CD4-positive, alpha-beta memory T cell (primary cell): ENCODE results near the gene GAS2L2. TPM values are rescaled to one million over a fixed set of nuclear protein-coding genes. Genes with fewer than 3 reads are reported as not detected.
A peak's percentile ranks its signal among the peaks of the same experiment; 100 is the strongest.

ENCODE experiments used
- CTCF ChIA-PET: fragments of 350-600 bp; sonication (Branson Sonifier 250); formaldehyde crosslinking; loops from one replicate; lab custom pipeline; 2021; ENCODE audit warnings: inconsistent platforms; ENCODE audit not compliant: partially characterized antibody; lab: Charles Lee
- POLR2A ChIA-PET: fragments of 350-600 bp; sonication (Branson Sonifier 250); formaldehyde crosslinking; loops from one replicate; lab custom pipeline; 2021; ENCODE audit not compliant: partially characterized antibody; lab: Charles Lee
- DNase-seq, 5 donors: peaks; one replicate each; pipeline versions ENCODE4 v3.0.0 to v3.0.0-alpha.2; 2020 to 2022; ENCODE audit warnings: mixed read lengths in 1 of 5
- H3K27ac ChIP-seq: one replicate; pipeline ENCODE4 v1.7.0; 2013; ENCODE audit warnings: low read depth, low read length
- H3K27me3 ChIP-seq: 2 replicates; pipeline ENCODE4 v1.7.0; 2013; ENCODE audit warnings: mild to moderate bottlenecking, low read length, moderate library complexity; ENCODE audit not compliant: insufficient read depth
- H3K36me3 ChIP-seq: 2 replicates; pipeline ENCODE4 v1.7.0; 2013; ENCODE audit warnings: mild to moderate bottlenecking, low read length, moderate library complexity; ENCODE audit not compliant: insufficient read depth
- H3K4me1 ChIP-seq: 2 replicates; pipeline ENCODE4 v1.7.0; 2013; ENCODE audit warnings: mild to moderate bottlenecking, low read length, moderate library complexity; ENCODE audit not compliant: insufficient read depth
- H3K4me3 ChIP-seq, 2 donors: one replicate each; pipeline ENCODE4 v1.7.0; 2013; ENCODE audit warnings: low read length in 2 of 2, mild to moderate bottlenecking in 1 of 2
- H3K9me3 ChIP-seq, 2 donors: one replicate each; pipeline ENCODE4 v1.7.0; 2013; ENCODE audit warnings: low read length in 2 of 2, control low read depth in 1 of 2; ENCODE audit not compliant: control insufficient read depth in 1 of 2
- H3K27ac Mint-ChIP-seq, 7 donors: one replicate each; pipeline ENCODE4 v1.8.0; 2020 to 2021; ENCODE audit warnings: mixed read lengths in 7 of 7, mild to moderate bottlenecking in 6 of 7, inconsistent platforms in 3 of 7, moderate library complexity in 3 of 7
- H3K27me3 Mint-ChIP-seq, 2 donors: one replicate each; pipeline ENCODE4 v1.8.0; 2020 to 2021; ENCODE audit warnings: mixed read lengths in 2 of 2
- H3K36me3 Mint-ChIP-seq, 2 donors: one replicate each; pipeline ENCODE4 v1.8.0; 2020 to 2021; ENCODE audit warnings: mixed read lengths in 2 of 2, inconsistent platforms in 1 of 2, mild to moderate bottlenecking in 1 of 2
- H3K4me1 Mint-ChIP-seq, 4 donors: one replicate each; pipeline ENCODE4 v1.8.0; 2020 to 2021; ENCODE audit warnings: mixed read lengths in 4 of 4, mild to moderate bottlenecking in 1 of 4
- H3K4me3 Mint-ChIP-seq, 8 donors: one replicate each; pipeline ENCODE4 v1.8.0; 2020 to 2021; ENCODE audit warnings: mixed read lengths in 8 of 8, mild to moderate bottlenecking in 7 of 8, moderate library complexity in 6 of 8, inconsistent platforms in 3 of 8
- H3K9me3 Mint-ChIP-seq, 8 donors: one replicate each; pipeline ENCODE4 v1.8.0; 2020 to 2021; ENCODE audit warnings: mixed read lengths in 8 of 8, mild to moderate bottlenecking in 5 of 8, inconsistent platforms in 3 of 8, moderate library complexity in 1 of 8
- intact Hi-C: fragments of 100-400 bp; cut with micrococcal nuclease; formaldehyde crosslinking; loops from one replicate; pipeline ENCODE4 v1.15.1; 2023
- polyA plus RNA-seq, 2 donors: library from polyadenylated mRNA; unstranded; fragments of 300-500 nt; fragmentation: Illumina TruSeq; gene quantifications; one replicate each; pipeline ENCODE4 v1.2.3, GENCODE V29; 2021
- total RNA-seq, 2 experiments: library from RNA; stranded (reverse); gene quantifications; one replicate each; pipeline ENCODE4 v1.2.3, GENCODE V29; 2021

The GAS2L2 gene
- total and polyA plus RNA-seq, 4 experiments from 2014 or later: 0.13 to 0.26 TPM; not detected in 2

- Mint-ChIP-seq H3K27ac (no peak overlapping the region), H3K36me3 (peaks cover 43 to 45% of the 10 kb centered on the region in 2 donors), H3K4me3 (no peak overlapping the region), H3K9me3 (no peaks in the 10 kb centered on the region), H3K4me1 (peaks cover 0 to 8% (median 3%) of the 10 kb centered on the region in 4 donors), H3K27me3 (no peaks in the 10 kb centered on the region)
- no peak overlapping the region for H3K4me3 ChIP-seq
- POLR2A ChIA-PET: no interaction called here
- DNase-seq: no peak
- peaks cover 16% of the 10 kb centered on the region for H3K4me1 ChIP-seq
- intact Hi-C loops: no loop called here
- peaks cover 41% of the 10 kb centered on the region for H3K36me3 ChIP-seq
- no peaks in the 10 kb centered on the region for H3K27me3 ChIP-seq
- H3K27ac ChIP-seq: no peak overlapping the region
- CTCF ChIA-PET: no interaction called here
- H3K9me3 ChIP-seq: no peaks in the 10 kb centered on the region
Observed at GRCh38 chr17:35714988-35715387, 38.1 kb downstream of the GAS2L2 start.

- DNase-seq: no peak
- peaks cover 10 to 18% (median 12%) of the 10 kb centered on the region in 4 donors for H3K4me1 Mint-ChIP-seq
- CTCF ChIA-PET: no interaction called here
- Histone ChIP-seq H3K27ac (no peak overlapping the region), H3K36me3 (peaks cover 41% of the 10 kb centered on the region), H3K4me1 (peaks cover 25% of the 10 kb centered on the region), H3K9me3 (no peaks in the 10 kb centered on the region), H3K27me3 (no peaks in the 10 kb centered on the region), H3K4me3 (no peak overlapping the region)
- no peaks in the 10 kb centered on the region for H3K27me3 Mint-ChIP-seq
- H3K9me3 Mint-ChIP-seq: no peaks in the 10 kb centered on the region
- H3K36me3 Mint-ChIP-seq: peaks cover 32 to 45% of the 10 kb centered on the region in 2 donors
- peak overlapping the region in 1 of 7 donors; percentile 83 for H3K27ac Mint-ChIP-seq
- intact Hi-C loops: no loop called here
- POLR2A ChIA-PET: interaction anchor here (0.7 kb wide), 1 partner anchor 19 kb away, joined by 3 read pairs; no protein-coding TSS in a partner anchor
- no peak overlapping the region for H3K4me3 Mint-ChIP-seq
Observed at GRCh38 chr17:35713069-35713728, 39.8 kb downstream of the GAS2L2 start.

- DNase-seq: no peak
- no peaks in the 10 kb centered on the region for H3K27me3 Mint-ChIP-seq
- H3K36me3 Mint-ChIP-seq: peaks cover 16 to 27% of the 10 kb centered on the region in 2 donors
- Histone ChIP-seq H3K4me1 (peaks cover 26% of the 10 kb centered on the region), H3K36me3 (peaks cover 24% of the 10 kb centered on the region), H3K4me3 (no peak overlapping the region), H3K27me3 (no peaks in the 10 kb centered on the region), H3K9me3 (no peaks in the 10 kb centered on the region), H3K27ac (no peak overlapping the region)
- ChIA-PET POLR2A (no interaction called here), CTCF (interaction anchor here (0.7 to 2.1 kb wide), 2 partner anchors 36 to 1291 kb away, joined by 3 to 6 read pairs; no protein-coding TSS in a partner anchor)
- peak overlapping the region in 1 of 8 donors; percentile 27 for H3K4me3 Mint-ChIP-seq
- intact Hi-C loops: no loop called here
- no peaks in the 10 kb centered on the region for H3K9me3 Mint-ChIP-seq
- peaks cover 22 to 32% (median 23%) of the 10 kb centered on the region in 4 donors for H3K4me1 Mint-ChIP-seq
- no peak overlapping the region for H3K27ac Mint-ChIP-seq
Observed at GRCh38 chr17:35710950-35711349, 42.1 kb downstream of the GAS2L2 start.

- no peak overlapping the region for H3K4me3 Mint-ChIP-seq
- CTCF ChIA-PET: no interaction called here
- Histone ChIP-seq H3K9me3 (no peaks in the 10 kb centered on the region), H3K4me1 (peaks cover 26% of the 10 kb centered on the region), H3K27me3 (no peaks in the 10 kb centered on the region), H3K36me3 (peaks cover 16% of the 10 kb centered on the region), H3K4me3 (no peak overlapping the region), H3K27ac (no peak overlapping the region)
- H3K36me3 Mint-ChIP-seq: peaks cover 20 to 32% of the 10 kb centered on the region in 2 donors
- H3K27ac Mint-ChIP-seq: peak overlapping the region in 1 of 7 donors; percentile 60
- no peak for DNase-seq
- POLR2A ChIA-PET: no interaction called here
- no peaks in the 10 kb centered on the region for H3K9me3 Mint-ChIP-seq
- H3K27me3 Mint-ChIP-seq: no peaks in the 10 kb centered on the region
- intact Hi-C loops: no loop called here
- peaks cover 28 to 43% (median 28%) of the 10 kb centered on the region in 4 donors for H3K4me1 Mint-ChIP-seq
Observed at GRCh38 chr17:35709874-35710273, 43.2 kb downstream of the GAS2L2 start.

GRCh38 chr17:35708951-35709350, 44.1 kb downstream of the GAS2L2 start:
- no peak overlapping the region for H3K4me3 ChIP-seq

GRCh38 chr17:35708149-35708548, 44.9 kb downstream of the GAS2L2 start:
- Mint-ChIP-seq H3K27ac (peak overlapping the region in 3 of 7 donors; percentile 4 to 54 (median 37)), H3K36me3 (peaks cover 23 to 39% of the 10 kb centered on the region in 2 donors), H3K4me3 (no peak overlapping the region), H3K9me3 (no peaks in the 10 kb centered on the region), H3K4me1 (peaks cover 32 to 54% (median 33%) of the 10 kb centered on the region in 4 donors), H3K27me3 (no peaks in the 10 kb centered on the region)
- CTCF ChIA-PET: interaction anchor here (0.8 kb wide), 1 partner anchor 56 kb away, joined by 3 read pairs; no protein-coding TSS in a partner anchor
- no peak overlapping the region for H3K4me3 ChIP-seq
- H3K27ac ChIP-seq: no peak overlapping the region
- peaks cover 13% of the 10 kb centered on the region for H3K36me3 ChIP-seq
- no peaks in the 10 kb centered on the region for H3K9me3 ChIP-seq
- H3K27me3 ChIP-seq: no peaks in the 10 kb centered on the region
- intact Hi-C loops: no loop called here
- no peak for DNase-seq
- peaks cover 23% of the 10 kb centered on the region for H3K4me1 ChIP-seq
- POLR2A ChIA-PET: no interaction called here

More at GRCh38 chr17:35708951-35709350, 44.1 kb downstream of the GAS2L2 start:
- no peaks in the 10 kb centered on the region for H3K27me3 ChIP-seq
- H3K9me3 ChIP-seq: no peaks in the 10 kb centered on the region
- H3K9me3 Mint-ChIP-seq: no peaks in the 10 kb centered on the region
- intact Hi-C loops: no loop called here
- H3K4me1 Mint-ChIP-seq: peaks cover 31 to 52% (median 32%) of the 10 kb centered on the region in 4 donors
- POLR2A ChIA-PET: no interaction called here
- H3K4me3 Mint-ChIP-seq: peak overlapping the region in 3 of 8 donors; percentile 18 to 42 (median 34)
- peaks cover 20 to 36% of the 10 kb centered on the region in 2 donors for H3K36me3 Mint-ChIP-seq
- peak overlapping the region in 5 of 7 donors; percentile 38 to 71 (median 55) for H3K27ac Mint-ChIP-seq
- H3K36me3 ChIP-seq: peaks cover 13% of the 10 kb centered on the region
- peaks cover 26% of the 10 kb centered on the region for H3K4me1 ChIP-seq
- no peak overlapping the region for H3K27ac ChIP-seq
- DNase-seq: no peak
- H3K27me3 Mint-ChIP-seq: no peaks in the 10 kb centered on the region
- CTCF ChIA-PET: interaction anchor here (0.8 kb wide), 1 partner anchor 13 kb away, joined by 3 read pairs; no protein-coding TSS in a partner anchor

GRCh38 chr17:35705705-35706104, 47.3 kb downstream of the GAS2L2 start:
- Mint-ChIP-seq H3K4me1 (peaks cover 29 to 54% (median 37%) of the 10 kb centered on the region in 4 donors), H3K27ac (no peak overlapping the region), H3K4me3 (no peak overlapping the region), H3K27me3 (no peaks in the 10 kb centered on the region), H3K9me3 (peaks cover 0 to 3% (median 0%) of the 10 kb centered on the region in 8 donors), H3K36me3 (peaks cover 37 to 50% of the 10 kb centered on the region in 2 donors)
- H3K27me3 ChIP-seq: no peaks in the 10 kb centered on the region
- peaks cover 10% of the 10 kb centered on the region for H3K4me1 ChIP-seq
- H3K27ac ChIP-seq: no peak overlapping the region
- POLR2A ChIA-PET: no interaction called here
- H3K9me3 ChIP-seq: no peaks in the 10 kb centered on the region
- no peak for DNase-seq
- CTCF ChIA-PET: no interaction called here
- peaks cover 7% of the 10 kb centered on the region for H3K36me3 ChIP-seq
- H3K4me3 ChIP-seq: no peak overlapping the region
- intact Hi-C loops: no loop called here
